ENCODE measurements around the gene SMYD2. TPM values are rescaled to one million over a fixed set of nuclear protein-coding genes. Genes with fewer than 3 reads are reported as not detected.

SMYD2 gene
- total and polyA plus RNA-seq, 2 of the 8 experiments (the other 6 are each of a cell fraction or from before 2014, with no cell fraction given), result 3.0 to 5.2 TPM

- H4K5ac ChIP-seq (ENCODE audit: insufficient read length, low read depth, low read length), result no peak overlapping the region
- H2AK5ac ChIP-seq (ENCODE audit: low read depth, low read length), result 0 out of 2 replicates have a peak overlapping the region, but pooled peaks have one; percentile 32
- no peaks in the 10 kb centered on the region for H3K9me3 ChIP-seq (ENCODE audit: insufficient read depth in 2 of 2, low read depth in 1 of 2, low read length in 1 of 2)
- DNase-seq (ENCODE audit: low read depth in 1 of 2, low spot score in 2 of 2) (no peak), FAIRE-seq (no peak)
- CTCF ChIA-PET (ENCODE audit: partially characterized antibody), result interaction anchor here (0.6 to 4.1 kb wide), 9 partner anchors 11 to 1320 kb away, joined by 3 to 25 read pairs (median 4); no protein-coding TSS in a partner anchor
- H3K14ac ChIP-seq (ENCODE audit: insufficient read length), result no peak overlapping the region
- 77% methylated on average over 9 of the region's 9 CpGs; no CpG with 5 or more reads in 1 of the 2 experiments for WGBS, 2 experiments (ENCODE audit: extremely low coverage in 1 of 2, insufficient coverage in 1 of 2, insufficient read length in 1 of 2, insufficient replicate concordance in 2 of 2, low coverage in 1 of 2, low lambda C conversion rate in 2 of 2, missing lambda C conversion rate in 1 of 2)
- no peaks in the 10 kb centered on the region for H3K79me2 ChIP-seq (ENCODE audit: control insufficient read depth in 1 of 2, insufficient read depth in 2 of 2, low read length in 2 of 2)
- H3K36me3 ChIP-seq (ENCODE audit: control insufficient read depth in 2 of 4, insufficient read depth in 4 of 4, low read length in 3 of 4), result no peaks in the 10 kb centered on the region
- no peak overlapping the region for H2AFZ ChIP-seq (ENCODE audit: low read length)
- no peak overlapping the region for H4K91ac ChIP-seq (replicated peaks; ENCODE audit: insufficient read length, low read length)
- H2BK120ac ChIP-seq (replicated peaks; ENCODE audit: low read depth, low read length), result no peak overlapping the region
- no peak overlapping the region for H3K4ac ChIP-seq (replicated peaks; ENCODE audit: insufficient read length, low read depth, low read length)
- no peak overlapping the region for H3K9ac ChIP-seq (replicated peaks in 1 of 4; ENCODE audit: extremely low read depth in 1 of 4, low read depth in 3 of 4, low read length in 3 of 4)
- H2BK12ac ChIP-seq (ENCODE audit: low read depth, low read length), result no peak overlapping the region
- POLR2A ChIA-PET (ENCODE audit: partially characterized antibody), result interaction anchor here (0.8 to 1.1 kb wide), 3 partner anchors 10 to 33 kb away, joined by 3 to 5 read pairs (median 4); no protein-coding TSS in a partner anchor
- H3K23ac ChIP-seq (ENCODE audit: insufficient read length), result no peak overlapping the region
- H3K23me2 ChIP-seq (ENCODE audit: low read depth, low read length), result peaks cover 8% of the 10 kb centered on the region
- no peak overlapping the region for H2BK15ac ChIP-seq (ENCODE audit: low read length)
- peak overlapping the region in 1 of 2 experiments; percentile 100; a peak in 1 of 4 replicates for H3K4me2 ChIP-seq (ENCODE audit: insufficient read depth in 1 of 2, low read depth in 2 of 2, low read length in 2 of 2)
- no peak overlapping the region for H2BK5ac ChIP-seq (ENCODE audit: low read depth, low read length)
- no peak overlapping the region for H3K27ac ChIP-seq (ENCODE audit: low read depth, low read length)
- H3K27me3 ChIP-seq (replicated peaks in 1 of 4; ENCODE audit: control insufficient read depth in 3 of 4, extremely low read depth in 1 of 4, insufficient read depth in 3 of 4, low read length in 3 of 4), result peaks cover 8 to 38% (median 35%) of the 10 kb centered on the region in 4 experiments
- no peak overlapping the region for H4K8ac ChIP-seq (ENCODE audit: extremely low read depth, insufficient read depth, low read length)
- peaks cover 2 to 12% (median 4%) of the 10 kb centered on the region in 4 experiments; a peak in 4 of 7 replicates for H3K4me1 ChIP-seq (replicated peaks in 1 of 4; ENCODE audit: control insufficient read depth in 3 of 4, insufficient read depth in 4 of 4, low read length in 3 of 4)
- H3K4me3 ChIP-seq (ENCODE audit: extremely low read depth in 1 of 4, insufficient read depth in 2 of 4, low read depth in 3 of 4, low read length in 4 of 4), result no peak overlapping the region
- H2BK20ac ChIP-seq (ENCODE audit: low read length), result no peak overlapping the region
- H4K20me1 ChIP-seq (replicated peaks in 1 of 2; ENCODE audit: control insufficient read depth in 1 of 2, insufficient read depth in 2 of 2, low read length in 2 of 2), result peaks cover 0 to 2% of the 10 kb centered on the region in 2 experiments
- H3K18ac ChIP-seq (ENCODE audit: extremely low read depth, low read length), result no peak overlapping the region
- no peak overlapping the region for H3K56ac ChIP-seq (replicated peaks; ENCODE audit: insufficient read length, low read depth, low read length)
- H3K79me1 ChIP-seq (ENCODE audit: low read depth, low read length), result no peaks in the 10 kb centered on the region
- no peak for TF ChIP-seq NRF1 (IDR thresholded peaks at IDR 0.05; ENCODE audit: low read depth, low read length)
- TF ChIP-seq CHD1 (IDR thresholded peaks at IDR 0.05; ENCODE audit: low read depth, low read length), result no peak
- no peak for TF ChIP-seq JUN (IDR thresholded peaks at IDR 0.05; ENCODE audit: low read depth, low read length)
- no peak for TF ChIP-seq SIRT6 (IDR thresholded peaks at IDR 0.05; ENCODE audit: low read length)
- no peak for TF ChIP-seq CEBPB (IDR thresholded peaks at IDR 0.05; ENCODE audit: low read depth, low read length)
- TF ChIP-seq NANOG (IDR thresholded peaks at IDR 0.05; ENCODE audit: insufficient read depth, low read depth, low read length, poor library complexity, severe bottlenecking), result no peak
- TF ChIP-seq, protein P1, sequence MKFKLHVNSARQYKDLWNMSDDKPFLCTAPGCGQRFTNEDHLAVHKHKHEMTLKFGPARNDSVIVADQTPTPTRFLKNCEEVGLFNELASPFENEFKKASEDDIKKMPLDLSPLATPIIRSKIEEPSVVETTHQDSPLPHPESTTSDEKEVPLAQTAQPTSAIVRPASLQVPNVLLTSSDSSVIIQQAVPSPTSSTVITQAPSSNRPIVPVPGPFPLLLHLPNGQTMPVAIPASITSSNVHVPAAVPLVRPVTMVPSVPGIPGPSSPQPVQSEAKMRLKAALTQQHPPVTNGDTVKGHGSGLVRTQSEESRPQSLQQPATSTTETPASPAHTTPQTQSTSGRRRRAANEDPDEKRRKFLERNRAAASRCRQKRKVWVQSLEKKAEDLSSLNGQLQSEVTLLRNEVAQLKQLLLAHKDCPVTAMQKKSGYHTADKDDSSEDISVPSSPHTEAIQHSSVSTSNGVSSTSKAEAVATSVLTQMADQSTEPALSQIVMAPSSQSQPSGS (IDR thresholded peaks at IDR 0.05; ENCODE audit: low read length), result no peak
- no peak for TF ChIP-seq SAP30 (IDR thresholded peaks at IDR 0.05; ENCODE audit: insufficient read depth, insufficient replicate concordance, low read length)
- TF ChIP-seq TBP (IDR thresholded peaks at IDR 0.05; ENCODE audit: low read depth, low read length), result no peak
- no peak for TF ChIP-seq GTF2F1 (IDR thresholded peaks at IDR 0.05; ENCODE audit: borderline replicate concordance, low read depth, low read length)
- no peak for TF ChIP-seq SP1 (IDR thresholded peaks at IDR 0.05; ENCODE audit: low read depth, low read length)
- no peak for TF ChIP-seq BRCA1 (IDR thresholded peaks at IDR 0.05; ENCODE audit: low read depth, low read length)
These were observed 1.8 kb downstream of the SMYD2 start for GRCh38 chr1:214282630-214283242.

Measured in H1 (cell line).